ENCODE data around the gene TBC1D3. TPM values are rescaled to one million over a fixed set of nuclear protein-coding genes. Genes with fewer than 3 reads are reported as not detected.
"Not testable (repeated sequence)": the region's sequence is repeated elsewhere in the genome, so short reads cannot be mapped to it uniquely, and the experiment has no call there.

Gene TBC1D3
- not detected for total RNA-seq
- polyA plus RNA-seq: not detected

DNA sequence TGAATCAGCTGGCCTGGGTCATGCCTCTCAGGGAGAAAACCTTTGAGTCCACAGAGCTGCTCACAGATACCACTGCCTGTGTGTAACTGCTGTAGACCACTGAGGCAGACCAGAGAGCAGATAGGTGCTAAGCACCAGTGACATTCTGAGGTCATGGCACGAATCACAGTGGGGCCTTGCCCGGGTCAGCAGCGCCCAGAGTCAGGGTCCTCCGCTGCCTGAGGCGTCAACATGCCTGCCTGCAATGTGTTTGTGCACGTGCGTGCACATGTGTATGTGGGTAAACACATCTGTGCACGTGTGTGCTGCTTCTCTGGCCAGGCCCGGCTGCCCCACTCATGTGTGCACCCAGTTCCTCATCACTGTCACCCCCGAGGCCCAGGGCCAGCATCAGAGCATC is at the start of gene TBC1D3:
Gene TBC1D3, minus strand, starts transcription at position 101 of the 400 bp plus-strand sequence. CDS start 1,526 bp downstream, outside the sequence.
- H3K4me3 ChIP-seq (ENCODE audit: low read depth, low read length); H3K36me3 Mint-ChIP-seq; DNase-seq; H3K9me3 Mint-ChIP-seq; H3K27ac Mint-ChIP-seq; ATAC-seq (ENCODE audit: low read depth in 2 of 2); H3K36me3 ChIP-seq (ENCODE audit: control insufficient read depth, insufficient read depth, low read length); H3K9me3 ChIP-seq (ENCODE audit: control insufficient read depth in 2 of 2, low read length in 2 of 2); H3K27me3 ChIP-seq (ENCODE audit: control insufficient read depth, insufficient read depth, low read length); H3K4me1 ChIP-seq (ENCODE audit: control insufficient read depth, insufficient read depth, low read length, poor library complexity, severe bottlenecking); H3K4me1 Mint-ChIP-seq; H3K4me3 Mint-ChIP-seq; H3K27ac ChIP-seq (ENCODE audit: insufficient read depth, low read length, poor library complexity, severe bottlenecking); H3K27me3 Mint-ChIP-seq: not testable (repeated sequence)

GRCh38 chr17:38232790-38233189 is 40.4 kb upstream of the TBC1D3 start:
- H3K4me1 ChIP-seq (ENCODE audit: control insufficient read depth, insufficient read depth, low read length, poor library complexity, severe bottlenecking); H3K9me3 Mint-ChIP-seq; H3K27me3 ChIP-seq (ENCODE audit: control insufficient read depth, insufficient read depth, low read length); H3K27ac ChIP-seq (ENCODE audit: insufficient read depth, low read length, poor library complexity, severe bottlenecking); H3K27ac Mint-ChIP-seq; H3K4me3 ChIP-seq (ENCODE audit: low read depth, low read length); H3K36me3 ChIP-seq (ENCODE audit: control insufficient read depth, insufficient read depth, low read length); H3K27me3 Mint-ChIP-seq; H3K9me3 ChIP-seq (ENCODE audit: control insufficient read depth in 2 of 2, low read length in 2 of 2); DNase-seq; ATAC-seq (ENCODE audit: low read depth in 2 of 2); H3K36me3 Mint-ChIP-seq; H3K4me1 Mint-ChIP-seq; H3K4me3 Mint-ChIP-seq: not testable (repeated sequence)

- not testable (repeated sequence) for H3K4me3 Mint-ChIP-seq; H3K27ac Mint-ChIP-seq; H3K9me3 Mint-ChIP-seq; H3K4me3 ChIP-seq (ENCODE audit: low read depth, low read length); H3K4me1 ChIP-seq (ENCODE audit: control insufficient read depth, insufficient read depth, low read length, poor library complexity, severe bottlenecking); DNase-seq; H3K27me3 Mint-ChIP-seq; H3K9me3 ChIP-seq (ENCODE audit: control insufficient read depth in 2 of 2, low read length in 2 of 2); H3K27me3 ChIP-seq (ENCODE audit: control insufficient read depth, insufficient read depth, low read length); H3K4me1 Mint-ChIP-seq; H3K36me3 ChIP-seq (ENCODE audit: control insufficient read depth, insufficient read depth, low read length); H3K36me3 Mint-ChIP-seq; ATAC-seq (ENCODE audit: low read depth in 2 of 2); H3K27ac ChIP-seq (ENCODE audit: insufficient read depth, low read length, poor library complexity, severe bottlenecking)
These were observed 33.6 kb upstream of the TBC1D3 start for GRCh38 chr17:38225844-38226495.

DNA sequence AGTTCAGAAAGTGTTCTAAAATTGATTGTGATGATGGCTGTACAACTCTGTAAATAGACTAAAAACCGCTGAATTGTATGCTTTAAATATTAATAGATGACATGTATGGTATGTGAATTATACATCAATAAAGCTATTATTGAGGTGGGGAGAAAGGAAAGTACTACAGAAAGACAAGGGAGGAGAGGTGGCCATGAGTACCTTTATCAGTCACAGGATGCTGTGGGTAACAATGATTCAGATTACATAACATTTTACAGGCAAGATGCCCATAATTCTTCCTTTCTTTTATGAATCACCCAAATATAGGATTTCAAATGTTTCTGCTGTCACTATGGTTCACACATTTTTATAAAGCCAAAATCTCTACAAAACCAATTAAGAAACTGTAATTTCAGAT is 28.5 kb upstream of the TBC1D3 start:
- not testable (repeated sequence) for H3K27me3 ChIP-seq (ENCODE audit: control insufficient read depth, insufficient read depth, low read length); H3K9me3 Mint-ChIP-seq; H3K27me3 Mint-ChIP-seq; H3K4me1 Mint-ChIP-seq; H3K27ac Mint-ChIP-seq; H3K36me3 ChIP-seq (ENCODE audit: control insufficient read depth, insufficient read depth, low read length); H3K9me3 ChIP-seq (ENCODE audit: control insufficient read depth in 2 of 2, low read length in 2 of 2); H3K4me3 ChIP-seq (ENCODE audit: low read depth, low read length); H3K27ac ChIP-seq (ENCODE audit: insufficient read depth, low read length, poor library complexity, severe bottlenecking); H3K36me3 Mint-ChIP-seq; DNase-seq; H3K4me1 ChIP-seq (ENCODE audit: control insufficient read depth, insufficient read depth, low read length, poor library complexity, severe bottlenecking); H3K4me3 Mint-ChIP-seq
- ATAC-seq (ENCODE audit: low read depth in 2 of 2): peak in 1 of 2 donors; percentile 37

DNA sequence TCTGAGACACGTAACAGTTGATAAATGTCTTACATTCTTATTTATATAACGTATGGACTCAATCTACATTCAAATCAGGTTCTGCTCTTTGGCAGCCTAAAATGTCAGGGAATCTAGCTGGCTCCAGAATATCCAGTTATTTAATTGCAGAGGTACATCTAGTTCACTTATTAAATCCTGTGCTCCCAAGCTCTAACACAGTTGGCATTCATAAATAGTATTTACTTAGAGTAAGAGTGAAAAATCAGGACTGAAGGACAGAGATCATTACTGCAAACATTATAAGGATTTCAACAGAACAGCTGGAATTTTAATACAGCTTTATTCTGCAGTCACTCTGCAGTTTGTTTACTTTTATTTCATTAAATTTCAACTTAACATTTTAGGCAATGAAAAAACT is 7.9 kb upstream of the TBC1D3 start:
- H3K4me1 ChIP-seq (ENCODE audit: control insufficient read depth, insufficient read depth, low read length, poor library complexity, severe bottlenecking); H3K9me3 Mint-ChIP-seq; DNase-seq; H3K27me3 Mint-ChIP-seq; H3K27ac Mint-ChIP-seq; H3K9me3 ChIP-seq (ENCODE audit: control insufficient read depth in 2 of 2, low read length in 2 of 2); H3K4me3 Mint-ChIP-seq; H3K36me3 ChIP-seq (ENCODE audit: control insufficient read depth, insufficient read depth, low read length); H3K4me1 Mint-ChIP-seq; H3K27me3 ChIP-seq (ENCODE audit: control insufficient read depth, insufficient read depth, low read length); ATAC-seq (ENCODE audit: low read depth in 2 of 2); H3K36me3 Mint-ChIP-seq; H3K4me3 ChIP-seq (ENCODE audit: low read depth, low read length); H3K27ac ChIP-seq (ENCODE audit: insufficient read depth, low read length, poor library complexity, severe bottlenecking): not testable (repeated sequence)

DNA sequence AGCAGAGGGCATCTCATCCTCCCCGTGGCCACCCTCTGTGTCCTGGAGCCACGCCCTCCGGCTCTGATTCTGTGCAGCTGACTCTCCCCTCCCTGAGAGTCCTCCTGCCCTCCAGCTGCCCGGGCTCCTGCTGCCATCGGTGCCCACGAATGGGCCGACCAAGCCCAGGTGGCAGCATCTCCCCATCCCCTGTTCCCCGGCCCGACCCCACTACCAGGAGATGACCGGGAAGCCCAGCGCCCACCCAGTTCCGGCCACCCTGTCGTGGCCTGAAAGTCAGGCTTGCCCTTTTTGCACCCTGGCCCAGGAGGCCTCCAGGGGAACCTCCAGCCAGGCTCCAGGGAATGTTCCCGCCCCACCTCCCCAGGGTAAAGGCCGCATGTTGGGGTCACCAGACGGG is 57.5 kb downstream of the TBC1D3 start:
- peak in 1 of 3 donors; percentile 2 for DNase-seq
- not testable (repeated sequence) for H3K27ac ChIP-seq (ENCODE audit: insufficient read depth, low read length, poor library complexity, severe bottlenecking); H3K27ac Mint-ChIP-seq; ATAC-seq (ENCODE audit: low read depth in 2 of 2); H3K4me1 Mint-ChIP-seq; H3K4me3 ChIP-seq (ENCODE audit: low read depth, low read length); H3K36me3 Mint-ChIP-seq; H3K27me3 ChIP-seq (ENCODE audit: control insufficient read depth, insufficient read depth, low read length); H3K9me3 Mint-ChIP-seq; H3K4me1 ChIP-seq (ENCODE audit: control insufficient read depth, insufficient read depth, low read length, poor library complexity, severe bottlenecking); H3K27me3 Mint-ChIP-seq; H3K9me3 ChIP-seq (ENCODE audit: control insufficient read depth in 2 of 2, low read length in 2 of 2); H3K36me3 ChIP-seq (ENCODE audit: control insufficient read depth, insufficient read depth, low read length); H3K4me3 Mint-ChIP-seq

Other genes with a start within 250 kb of the TBC1D3 start
- gene TBC1D3L, start 203.5 kb downstream of the TBC1D3 start, total RNA-seq: 16.0 TPM
- under 1 TPM; 0.13 to 0.94 (median 0.53) TPM for gene TBC1D3L, start 203.5 kb downstream of the TBC1D3 start, polyA plus RNA-seq
- 7.4 TPM for gene TBC1D3D, start 188.6 kb downstream of the TBC1D3 start, total RNA-seq
- gene TBC1D3D, start 188.6 kb downstream of the TBC1D3 start, polyA plus RNA-seq: under 1 TPM in 2 of 4 donors, not detected in 2; 0.09 to 0.24 TPM
- 2.0 TPM for gene TBC1D3C, start 123.9 kb downstream of the TBC1D3 start, total RNA-seq
- not detected for gene TBC1D3C, start 123.9 kb downstream of the TBC1D3 start, polyA plus RNA-seq
- not detected for gene TBC1D3E, start 64.6 kb downstream of the TBC1D3 start, total RNA-seq
- gene TBC1D3E, start 64.6 kb downstream of the TBC1D3 start, polyA plus RNA-seq: not detected
- gene MRPL45, start 104.6 kb upstream of the TBC1D3 start, total RNA-seq: 12.8 TPM
- 10 to 100 TPM; 27.1 to 35.0 (median 30.5) TPM for gene MRPL45, start 104.6 kb upstream of the TBC1D3 start, polyA plus RNA-seq
- 0.07 TPM for gene GPR179, start 151.4 kb upstream of the TBC1D3 start, total RNA-seq
- not detected for gene GPR179, start 151.4 kb upstream of the TBC1D3 start, polyA plus RNA-seq
- gene SOCS7, start 159.3 kb upstream of the TBC1D3 start, total RNA-seq: 14.4 TPM
- gene SOCS7, start 159.3 kb upstream of the TBC1D3 start, polyA plus RNA-seq: under 1 TPM; 0.32 to 0.47 (median 0.38) TPM
- gene ARHGAP23, start 235.9 kb upstream of the TBC1D3 start, total RNA-seq: 2.3 TPM
- gene ARHGAP23, start 235.9 kb upstream of the TBC1D3 start, polyA plus RNA-seq: under 1 TPM in 2 of 4 donors, not detected in 2; 0.22 to 0.30 TPM